ENCODE results near the gene MYL3. TPM values are rescaled to one million over a fixed set of nuclear protein-coding genes. Genes with fewer than 3 reads are reported as not detected.
A peak's percentile ranks its signal among the peaks of the same experiment; 100 is the strongest.

MYL3 gene
- total and polyA plus RNA-seq, 2 experiments from 2014 or later, result 2,390 to 3,027 TPM

DNA sequence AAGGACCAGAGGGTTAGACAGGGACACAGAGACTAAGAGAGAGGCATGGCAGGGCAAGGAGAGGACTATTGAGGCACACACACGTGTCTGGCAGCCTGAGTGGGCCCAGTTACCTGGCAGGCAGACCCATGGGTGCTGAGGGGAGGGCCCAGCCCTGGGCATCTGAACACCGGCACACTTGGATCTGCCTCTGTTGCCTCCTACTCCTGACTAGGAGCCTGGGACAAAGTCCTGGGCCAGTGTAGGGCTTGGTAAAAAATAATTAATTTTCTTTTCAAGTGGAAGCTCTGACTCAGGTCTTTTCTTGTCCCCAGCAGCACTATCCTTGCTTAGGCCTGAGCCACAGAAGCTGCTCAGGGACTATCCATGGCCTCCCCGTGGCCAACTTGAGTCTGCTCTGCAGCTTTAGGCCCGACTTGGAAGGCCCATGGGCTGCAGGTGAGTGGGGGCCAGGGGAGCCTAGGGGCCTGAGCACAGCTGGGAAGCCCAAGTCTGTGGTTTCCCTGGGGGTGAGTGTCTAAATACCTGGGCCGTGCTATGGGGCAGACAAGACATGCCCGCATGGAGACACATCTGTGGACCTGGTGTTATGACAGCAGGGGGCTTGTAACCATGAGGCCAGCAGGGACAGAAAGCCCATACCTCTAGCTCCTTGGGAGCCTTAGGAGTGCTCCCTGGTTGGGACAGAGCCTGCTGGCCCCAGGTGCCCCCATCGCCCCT is 14.3 kb upstream of the MYL3 start, which contains the start of gene PTH1R:
Gene PTH1R (plus strand): TSS at position 316 of the 720 bp plus-strand sequence. CDS start 5,839 bp downstream, outside the sequence.
- TF ChIP-seq, protein P1, sequence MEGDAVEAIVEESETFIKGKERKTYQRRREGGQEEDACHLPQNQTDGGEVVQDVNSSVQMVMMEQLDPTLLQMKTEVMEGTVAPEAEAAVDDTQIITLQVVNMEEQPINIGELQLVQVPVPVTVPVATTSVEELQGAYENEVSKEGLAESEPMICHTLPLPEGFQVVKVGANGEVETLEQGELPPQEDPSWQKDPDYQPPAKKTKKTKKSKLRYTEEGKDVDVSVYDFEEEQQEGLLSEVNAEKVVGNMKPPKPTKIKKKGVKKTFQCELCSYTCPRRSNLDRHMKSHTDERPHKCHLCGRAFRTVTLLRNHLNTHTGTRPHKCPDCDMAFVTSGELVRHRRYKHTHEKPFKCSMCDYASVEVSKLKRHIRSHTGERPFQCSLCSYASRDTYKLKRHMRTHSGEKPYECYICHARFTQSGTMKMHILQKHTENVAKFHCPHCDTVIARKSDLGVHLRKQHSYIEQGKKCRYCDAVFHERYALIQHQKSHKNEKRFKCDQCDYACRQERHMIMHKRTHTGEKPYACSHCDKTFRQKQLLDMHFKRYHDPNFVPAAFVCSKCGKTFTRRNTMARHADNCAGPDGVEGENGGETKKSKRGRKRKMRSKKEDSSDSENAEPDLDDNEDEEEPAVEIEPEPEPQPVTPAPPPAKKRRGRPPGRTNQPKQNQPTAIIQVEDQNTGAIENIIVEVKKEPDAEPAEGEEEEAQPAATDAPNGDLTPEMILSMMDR (IDR thresholded peaks at IDR 0.05; ENCODE audit: low read depth, low read length), result no peak
- H3K27me3 ChIP-seq, result no peaks in the 10 kb centered on the region
- H3K36me3 ChIP-seq, result no peaks in the 10 kb centered on the region
- H3K27ac ChIP-seq, result peak within 1 kb of the TSS; percentile 84
- no peak within 1 kb of the TSS for H3K4me3 ChIP-seq
- H3K9me3 ChIP-seq (ENCODE audit: low read depth), result no peaks in the 10 kb centered on the region
- no peak for DNase-seq (ENCODE audit: low read depth in 1 of 2, low spot score in 1 of 2)
- peaks cover 76% of the 10 kb centered on the region for H3K4me1 ChIP-seq (ENCODE audit: low read depth)

DNA sequence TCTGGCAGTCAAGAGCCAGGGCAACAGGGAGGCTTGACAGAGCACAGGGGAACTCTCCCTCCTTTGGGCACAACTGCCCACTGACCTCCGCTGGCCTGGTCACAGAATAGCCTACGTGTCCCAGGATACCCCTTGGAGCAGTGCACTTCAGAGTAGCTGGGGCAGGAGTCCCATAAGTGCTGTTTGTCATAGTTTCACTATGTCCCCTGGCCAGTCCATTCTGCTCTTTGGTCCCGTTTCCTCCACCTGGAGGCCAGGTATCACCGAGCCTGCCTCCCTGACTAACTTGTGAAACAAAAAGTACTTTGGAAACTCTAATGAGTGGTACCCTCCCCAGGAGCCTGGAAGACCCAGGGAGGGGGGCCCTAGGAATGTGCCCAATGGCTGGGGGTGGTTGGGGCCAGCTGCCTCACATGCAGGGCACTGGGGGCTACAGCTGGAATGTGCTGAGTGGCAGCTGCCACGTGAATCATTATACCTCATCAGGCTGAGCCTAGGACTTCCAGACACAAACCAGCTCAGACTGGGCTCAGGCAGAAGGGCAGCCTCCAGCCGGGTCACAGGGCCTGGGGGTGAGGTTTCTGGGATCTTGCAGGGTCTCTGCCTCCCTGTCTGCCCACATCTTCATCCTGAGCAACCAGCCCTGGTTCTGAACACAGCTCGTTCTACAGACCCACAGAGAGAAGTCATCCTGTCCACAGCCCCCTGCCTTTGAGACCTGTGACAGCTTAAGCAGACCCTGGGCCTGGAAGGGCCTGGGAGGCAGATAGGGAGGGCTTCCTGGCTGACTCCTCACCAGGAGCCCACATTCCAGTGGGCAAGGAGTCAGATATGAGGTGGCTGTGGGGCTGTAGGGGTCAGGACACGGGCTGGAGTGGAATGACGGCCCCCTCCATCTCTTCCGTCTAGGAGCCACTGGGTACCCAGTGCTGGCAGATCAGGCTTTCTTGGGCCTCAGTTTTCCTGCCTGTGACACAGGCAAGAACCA is 13.4 kb upstream of the MYL3 start:
- Histone ChIP-seq H3K4me3 (no peak overlapping the region), H3K36me3 (no peaks in the 10 kb centered on the region), H3K4me1 (ENCODE audit: low read depth) (peaks cover 85% of the 10 kb centered on the region), H3K27ac (peak overlapping the region; percentile 84), H3K27me3 (no peaks in the 10 kb centered on the region), H3K9me3 (ENCODE audit: low read depth) (no peaks in the 10 kb centered on the region)
- TF ChIP-seq, protein P1 (IDR thresholded peaks at IDR 0.05; ENCODE audit: low read depth, low read length), result no peak
- no peak for DNase-seq (ENCODE audit: low read depth in 1 of 2, low spot score in 1 of 2)

DNA sequence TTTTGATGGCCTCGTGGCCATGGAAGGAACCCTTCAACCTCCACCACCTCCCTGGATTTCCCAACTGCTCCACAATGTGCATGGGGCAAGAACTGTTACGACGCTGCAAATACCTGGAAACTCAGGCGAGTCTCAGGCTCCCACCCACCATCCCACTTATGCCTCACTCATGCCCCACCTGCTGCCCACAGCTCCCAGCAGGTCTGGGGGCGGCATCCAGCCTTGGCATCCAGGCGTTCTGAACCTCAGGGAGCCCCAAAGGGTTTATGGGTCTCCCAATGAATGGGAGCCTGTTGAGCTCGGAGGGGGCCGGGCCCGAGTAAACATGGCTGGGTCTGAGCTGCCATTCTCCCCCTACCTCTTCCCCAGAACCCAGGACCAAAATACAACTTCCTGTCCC is 12.3 kb upstream of the MYL3 start:
- DNase-seq (ENCODE audit: low read depth in 1 of 2, low spot score in 1 of 2), result no peak
- TF ChIP-seq, protein P1 (IDR thresholded peaks at IDR 0.05; ENCODE audit: low read depth, low read length), result no peak
- H3K36me3 ChIP-seq, result no peaks in the 10 kb centered on the region
- H3K9me3 ChIP-seq (ENCODE audit: low read depth), result no peaks in the 10 kb centered on the region
- H3K4me3 ChIP-seq, result no peak overlapping the region
- H3K27ac ChIP-seq, result peak overlapping the region; percentile 84
- H3K4me1 ChIP-seq (ENCODE audit: low read depth), result peaks cover 88% of the 10 kb centered on the region
- H3K27me3 ChIP-seq, result no peaks in the 10 kb centered on the region

DNA sequence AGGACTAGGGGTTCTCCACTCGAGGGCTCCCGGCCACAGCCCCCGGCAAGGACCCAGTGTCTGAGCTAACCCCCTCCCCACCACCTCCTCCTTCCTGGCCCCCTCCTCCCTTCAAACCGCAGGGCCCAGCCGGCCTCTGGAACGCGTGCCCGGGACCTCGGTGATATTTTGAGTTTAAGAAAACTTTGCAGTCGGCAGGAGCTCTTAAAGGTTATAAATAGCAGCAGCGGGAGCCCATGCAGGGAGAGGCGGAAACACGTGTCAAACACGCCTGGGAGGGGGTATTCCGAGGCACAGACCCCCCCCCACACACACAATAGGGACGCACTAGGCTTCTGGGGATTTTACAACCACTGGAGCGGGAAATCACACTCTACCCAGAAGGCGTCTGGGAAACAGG is 11.2 kb upstream of the MYL3 start:
- Histone ChIP-seq H3K4me3 (no peak overlapping the region), H3K27me3 (no peaks in the 10 kb centered on the region), H3K36me3 (no peaks in the 10 kb centered on the region), H3K27ac (peak overlapping the region; percentile 84), H3K4me1 (ENCODE audit: low read depth) (peaks cover 79% of the 10 kb centered on the region), H3K9me3 (ENCODE audit: low read depth) (no peaks in the 10 kb centered on the region)
- TF ChIP-seq, protein P1 (IDR thresholded peaks at IDR 0.05; ENCODE audit: low read depth, low read length), result no peak
- DNase-seq (ENCODE audit: low read depth in 1 of 2, low spot score in 1 of 2), result peak; percentile 36 to 82

DNA sequence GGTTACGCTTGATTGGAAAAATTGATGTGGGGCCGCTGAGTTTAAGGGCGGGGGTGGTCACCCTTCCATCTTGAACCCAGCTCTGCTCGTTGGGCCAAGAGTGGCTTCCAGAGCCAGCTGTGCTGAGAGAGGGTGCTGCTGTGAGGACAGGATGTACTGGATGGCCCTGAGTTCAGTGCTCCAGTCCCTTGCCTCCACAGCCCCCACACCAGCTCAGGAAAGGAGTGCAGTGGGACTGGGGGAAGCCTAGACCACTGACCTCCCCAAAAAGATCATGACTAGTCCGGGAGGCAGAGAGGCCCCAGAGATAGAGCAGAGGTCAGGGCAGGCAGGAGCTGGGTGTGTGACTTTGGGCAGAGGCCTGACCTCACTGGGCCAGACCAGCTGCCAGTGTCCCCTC is 10.3 kb upstream of the MYL3 start:
- Histone ChIP-seq H3K27me3 (no peaks in the 10 kb centered on the region), H3K36me3 (no peaks in the 10 kb centered on the region), H3K9me3 (ENCODE audit: low read depth) (no peaks in the 10 kb centered on the region), H3K27ac (peak overlapping the region; percentile 84), H3K4me1 (ENCODE audit: low read depth) (peaks cover 78% of the 10 kb centered on the region), H3K4me3 (no peak overlapping the region)
- TF ChIP-seq, protein P1 (IDR thresholded peaks at IDR 0.05; ENCODE audit: low read depth, low read length), result no peak
- DNase-seq (ENCODE audit: low read depth in 1 of 2, low spot score in 1 of 2), result no peak

All from cardiac muscle cell (in vitro differentiated cells and primary cell).